LNCAP (cell line): ENCODE measurements around the gene CLIP1.

Source experiments
- CTCF ChIP-seq: fragments of 450-650 bp; IDR thresholded peaks from 2 replicates; pipeline ENCODE4 v1.5.1; 2017; ENCODE audit warnings: mild to moderate bottlenecking

The CLIP1 gene

GRCh38 chr12:122327014-122327413 lies 95.5 kb downstream of the CLIP1 start:
- TF ChIP-seq CTCF: no peak

GRCh38 chr12:122326586-122326985 lies 95.9 kb downstream of the CLIP1 start:
- TF ChIP-seq CTCF: no peak

GRCh38 chr12:122323311-122324019 lies 99.0 kb downstream of the CLIP1 start:
- TF ChIP-seq CTCF: no peak

- no peak for TF ChIP-seq CTCF
These were observed 100.0 kb downstream of the CLIP1 start for GRCh38 chr12:122322501-122322900.

GRCh38 chr12:122318607-122319605 lies 103.6 kb downstream of the CLIP1 start:
- TF ChIP-seq CTCF: no peak

GRCh38 chr12:122312926-122313325 lies 109.5 kb downstream of the CLIP1 start:
- no peak for TF ChIP-seq CTCF

- TF ChIP-seq CTCF: no peak
These were observed 110.8 kb downstream of the CLIP1 start for GRCh38 chr12:122311696-122312095.
